K562 (cell line): ENCODE results near the gene OBSCN. TPM values are rescaled to one million over a fixed set of nuclear protein-coding genes. Genes with fewer than 3 reads are reported as not detected.

Experiments used
- CTBP1 ChIP-seq: fragments of 450-650 bp; IDR thresholded peaks from 2 replicates; pipeline ENCODE4 v1.6.1; 2016; ENCODE audit warnings: borderline replicate concordance
- ELF4 ChIP-seq: fragments of 450-650 bp; formaldehyde crosslinking; IDR thresholded peaks from 2 replicates; pipeline ENCODE4 v1.4.0; 2022; ENCODE audit warnings: missing genetic modification characterization
- GTF3C2 ChIP-seq: IDR thresholded peaks from 3 replicates; pipeline ENCODE4 v1.6.1; 2011; ENCODE audit warnings: borderline replicate concordance, mild to moderate bottlenecking, moderate library complexity; ENCODE audit not compliant: insufficient read length; ENCODE audit errors: extremely low read depth
- KDM1A ChIP-seq, 2 experiments: fragments of 450-650 bp; IDR thresholded peaks; 2 replicates each; pipeline ENCODE4 v1.6.1; 2016; ENCODE audit warnings: mild to moderate bottlenecking in 2 of 2
- MECOM ChIP-seq: fragments of 250-450 bp; sonication (Bioruptor Pico); IDR thresholded peaks from 2 replicates; pipeline ENCODE4 v1.8.0; 2022; ENCODE audit warnings: inconsistent platforms
- NR2C1 ChIP-seq, 2 experiments: fragments of 450-650 bp; IDR thresholded peaks; 2 replicates each; pipeline ENCODE4 v1.6.1; 2017; ENCODE audit warnings: mild to moderate bottlenecking in 2 of 2, antibody characterized with exemption in 1 of 2, inconsistent platforms in 1 of 2, missing compliant biosample characterization in 1 of 2, missing genetic modification characterization in 1 of 2
- NR3C1 ChIP-seq: sonication (generic); formaldehyde crosslinking; IDR thresholded peaks from 2 replicates; pipeline ENCODE4 v1.8.1; 2022; ENCODE audit warnings: missing genetic modification reagents
- SOX6 ChIP-seq: fragments of 450-650 bp; IDR thresholded peaks from 2 replicates; pipeline ENCODE4 v1.6.1; 2014; ENCODE audit warnings: mild to moderate bottlenecking
- TCFL5 ChIP-seq: fragments of 250-450 bp; sonication (Bioruptor Pico); conservative IDR thresholded peaks from 2 replicates; pipeline ENCODE4 v1.6.1; 2021; ENCODE audit warnings: mild to moderate bottlenecking, moderate library complexity, matching md5 sums
- ZBTB1 ChIP-seq: sonication (generic); formaldehyde crosslinking; IDR thresholded peaks from 2 replicates; pipeline ENCODE4 v1.8.1; 2023; ENCODE audit warnings: missing genetic modification reagents, low read depth, mild to moderate bottlenecking, borderline replicate concordance
- ZBTB9 ChIP-seq: fragments of 450-650 bp; formaldehyde crosslinking; IDR thresholded peaks from 2 replicates; pipeline ENCODE4 v1.4.0; 2020; ENCODE audit warnings: mild to moderate bottlenecking, moderate library complexity
- ZNF175 ChIP-seq: fragments of 200-800 bp; sonication (Bioruptor generic); IDR thresholded peaks from 2 replicates; pipeline ENCODE4 v1.6.1; 2016; ENCODE audit warnings: low read depth, mild to moderate bottlenecking, missing genetic modification characterization, missing compliant biosample characterization
- ZNF507 ChIP-seq: conservative IDR thresholded peaks from 2 replicates; pipeline ENCODE4 v1.6.1; 2017; ENCODE audit warnings: missing genetic modification characterization, missing compliant biosample characterization
- ZNF551 ChIP-seq: fragments of 250-450 bp; sonication (Bioruptor Pico); IDR thresholded peaks from 2 replicates; pipeline ENCODE4 v1.5.0; 2021; ENCODE audit warnings: mild to moderate bottlenecking, moderate library complexity
- ZNF830 ChIP-seq: fragments of 250-450 bp; sonication (Bioruptor Pico); IDR thresholded peaks from 2 replicates; pipeline ENCODE4 v1.5.0; 2021; ENCODE audit warnings: mild to moderate bottlenecking
- polyA plus RNA-seq, 8 experiments: library from polyadenylated mRNA; depleted of rRNA in 4 of 8; stranded (reverse) in 5 of 8; unstranded in 3 of 8; fragments of >200 nt; fragmentation: Nextera tagmentation in 2 of 8; fragmentation: Illumina TruSeq in 1 of 8; extraction: Ambion mirVana in 2 of 8; extraction: Trizol in 1 of 8; gene quantifications; 2 replicates each; pipeline versions ENCODE4 v1.2.1 to v1.2.3, GENCODE V29; 2011 to 2014; ENCODE audit warnings: inconsistent platforms in 1 of 8, missing spikeins in 1 of 8
- total RNA-seq, 7 experiments: library from RNA; depleted of rRNA in 6 of 7; stranded (reverse); fragments of >200 nt in 6 of 7; fragmentation: Illumina TruSeq in 2 of 7; extraction: Trizol in 2 of 7; gene quantifications; 2 replicates each; pipeline versions ENCODE4 v1.2.1 to v1.2.3, GENCODE V29; 2011 to 2021; ENCODE audit warnings: low replicate concordance in 1 of 7
- TF ChIP-seq, protein P1 (sequence below): fragments of 450-650 bp; IDR thresholded peaks from 2 replicates; pipeline ENCODE4 v1.6.1; 2016; ENCODE audit warnings: borderline replicate concordance
- TF ChIP-seq, protein P2 (sequence below): sonication (generic); formaldehyde crosslinking; IDR thresholded peaks from 2 replicates; pipeline ENCODE4 v1.8.0; 2022; ENCODE audit warnings: mild to moderate bottlenecking, missing genetic modification reagents

OBSCN gene
- total and polyA plus RNA-seq, 9 of the 15 experiments (the other 6 are each of a cell fraction or from before 2014, with no cell fraction given) = 0.18 to 19.7 (median 3.6) TPM

DNA sequence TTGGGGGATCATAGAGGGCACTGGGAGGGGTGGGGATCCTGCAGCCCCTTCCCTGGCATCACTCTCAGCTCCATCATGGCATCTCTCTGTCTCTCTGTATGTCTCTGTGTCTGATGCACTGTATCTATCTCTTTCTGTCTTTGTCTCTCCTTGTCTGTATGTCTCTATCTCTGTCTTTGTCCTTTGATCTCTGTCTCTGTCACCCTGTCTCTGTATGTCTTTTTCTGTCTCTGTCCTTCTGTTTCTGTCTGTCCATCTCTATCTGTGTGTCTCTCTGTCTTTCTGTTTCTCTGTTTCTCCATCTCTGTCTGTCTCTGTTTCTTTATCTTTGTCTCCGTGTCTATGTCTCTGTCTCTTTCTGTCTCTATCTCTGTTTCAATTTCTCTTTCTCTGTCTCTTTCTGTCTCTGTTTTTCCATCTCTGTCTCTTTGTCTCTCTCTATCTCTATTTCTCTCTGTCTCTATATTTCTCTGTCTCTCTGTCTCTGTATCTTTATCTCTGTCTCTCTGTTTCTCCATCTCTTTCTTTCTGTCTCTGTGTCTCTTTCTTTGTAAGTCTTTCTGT, 142.4 kb downstream of the OBSCN start (continued):
- no peak for TF ChIP-seq ZNF507
- no peak for TF ChIP-seq ZBTB9 (CRISPR knock-in tag)
- no peak for TF ChIP-seq GTF3C2
- peak; percentile 18 to 42; a peak in 2 of 4 replicates for TF ChIP-seq KDM1A (IDR thresholded peaks at IDR 0.05)
- TF ChIP-seq NR2C1 (IDR thresholded peaks at IDR 0.05) = no peak
- TF ChIP-seq NR2C1 (tag; IDR thresholded peaks at IDR 0.05) = no peak
- TF ChIP-seq ZNF175 (CRISPR knock-in tag) = no peak
- TF ChIP-seq ELF4 (CRISPR knock-in tag) = peak; percentile 75
- TF ChIP-seq NR3C1 = no peak
- TF ChIP-seq ZNF551 (CRISPR knock-in tag) = no peak
- no peak for TF ChIP-seq ZBTB1 (CRISPR knock-in tag)
- TF ChIP-seq ZNF830 (CRISPR knock-in tag) = no peak
- TF ChIP-seq CTBP1 = no peak
- TF ChIP-seq SOX6 = no peak
- no peak for TF ChIP-seq MECOM
- no peak for TF ChIP-seq TCFL5 (CRISPR knock-in tag)
- TF ChIP-seq, protein P1, sequence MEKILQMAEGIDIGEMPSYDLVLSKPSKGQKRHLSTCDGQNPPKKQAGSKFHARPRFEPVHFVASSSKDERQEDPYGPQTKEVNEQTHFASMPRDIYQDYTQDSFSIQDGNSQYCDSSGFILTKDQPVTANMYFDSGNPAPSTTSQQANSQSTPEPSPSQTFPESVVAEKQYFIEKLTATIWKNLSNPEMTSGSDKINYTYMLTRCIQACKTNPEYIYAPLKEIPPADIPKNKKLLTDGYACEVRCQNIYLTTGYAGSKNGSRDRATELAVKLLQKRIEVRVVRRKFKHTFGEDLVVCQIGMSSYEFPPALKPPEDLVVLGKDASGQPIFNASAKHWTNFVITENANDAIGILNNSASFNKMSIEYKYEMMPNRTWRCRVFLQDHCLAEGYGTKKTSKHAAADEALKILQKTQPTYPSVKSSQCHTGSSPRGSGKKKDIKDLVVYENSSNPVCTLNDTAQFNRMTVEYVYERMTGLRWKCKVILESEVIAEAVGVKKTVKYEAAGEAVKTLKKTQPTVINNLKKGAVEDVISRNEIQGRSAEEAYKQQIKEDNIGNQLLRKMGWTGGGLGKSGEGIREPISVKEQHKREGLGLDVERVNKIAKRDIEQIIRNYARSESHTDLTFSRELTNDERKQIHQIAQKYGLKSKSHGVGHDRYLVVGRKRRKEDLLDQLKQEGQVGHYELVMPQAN = peak; percentile 49; the same call in 1 of the 2 replicates
- TF ChIP-seq, protein P2, sequence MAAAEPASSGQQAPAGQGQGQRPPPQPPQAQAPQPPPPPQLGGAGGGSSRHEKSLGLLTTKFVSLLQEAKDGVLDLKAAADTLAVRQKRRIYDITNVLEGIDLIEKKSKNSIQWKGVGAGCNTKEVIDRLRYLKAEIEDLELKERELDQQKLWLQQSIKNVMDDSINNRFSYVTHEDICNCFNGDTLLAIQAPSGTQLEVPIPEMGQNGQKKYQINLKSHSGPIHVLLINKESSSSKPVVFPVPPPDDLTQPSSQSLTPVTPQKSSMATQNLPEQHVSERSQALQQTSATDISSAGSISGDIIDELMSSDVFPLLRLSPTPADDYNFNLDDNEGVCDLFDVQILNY (CRISPR knock-in tag) = no peak
